ENCODE results near the gene CNTNAP2.

DNA sequence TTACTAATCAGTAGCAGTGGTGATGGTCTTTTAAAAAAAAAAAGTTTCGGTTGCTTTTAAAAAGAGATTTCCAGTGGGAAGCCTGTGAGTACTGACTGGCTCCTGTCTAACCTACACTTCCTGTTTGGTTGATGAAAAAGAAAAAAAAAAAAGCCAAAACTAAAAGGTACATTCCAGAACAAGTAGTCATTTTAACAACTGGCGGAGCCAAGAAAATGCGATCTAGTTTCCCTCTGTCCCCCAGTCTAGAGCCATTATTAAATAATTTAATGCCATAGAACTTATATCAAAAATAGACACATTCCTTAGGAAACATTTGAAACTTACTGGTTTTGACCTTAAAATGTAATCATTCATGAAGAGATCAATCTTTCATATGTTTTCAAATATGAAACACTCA, 2219.8 kb downstream of the CNTNAP2 start:
- TF ChIP-seq, protein P1, sequence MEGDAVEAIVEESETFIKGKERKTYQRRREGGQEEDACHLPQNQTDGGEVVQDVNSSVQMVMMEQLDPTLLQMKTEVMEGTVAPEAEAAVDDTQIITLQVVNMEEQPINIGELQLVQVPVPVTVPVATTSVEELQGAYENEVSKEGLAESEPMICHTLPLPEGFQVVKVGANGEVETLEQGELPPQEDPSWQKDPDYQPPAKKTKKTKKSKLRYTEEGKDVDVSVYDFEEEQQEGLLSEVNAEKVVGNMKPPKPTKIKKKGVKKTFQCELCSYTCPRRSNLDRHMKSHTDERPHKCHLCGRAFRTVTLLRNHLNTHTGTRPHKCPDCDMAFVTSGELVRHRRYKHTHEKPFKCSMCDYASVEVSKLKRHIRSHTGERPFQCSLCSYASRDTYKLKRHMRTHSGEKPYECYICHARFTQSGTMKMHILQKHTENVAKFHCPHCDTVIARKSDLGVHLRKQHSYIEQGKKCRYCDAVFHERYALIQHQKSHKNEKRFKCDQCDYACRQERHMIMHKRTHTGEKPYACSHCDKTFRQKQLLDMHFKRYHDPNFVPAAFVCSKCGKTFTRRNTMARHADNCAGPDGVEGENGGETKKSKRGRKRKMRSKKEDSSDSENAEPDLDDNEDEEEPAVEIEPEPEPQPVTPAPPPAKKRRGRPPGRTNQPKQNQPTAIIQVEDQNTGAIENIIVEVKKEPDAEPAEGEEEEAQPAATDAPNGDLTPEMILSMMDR (IDR thresholded peaks at IDR 0.05): no peak
- no peak for TF ChIP-seq EP300 (IDR thresholded peaks at IDR 0.05)
